HFFc6 (cell line): ENCODE results near the gene NEK5. TPM values are rescaled to one million over a fixed set of nuclear protein-coding genes. Genes with fewer than 3 reads are reported as not detected.

ENCODE experiments used
- DNase-seq: peaks from one replicate; pipeline ENCODE4 v3.0.0-alpha.2; 2018
- H3K27ac Mint-ChIP-seq: 2 replicates; pipeline ENCODE4 v1.8.0; 2020; ENCODE audit warnings: mild to moderate bottlenecking, mixed read lengths
- H3K27me3 Mint-ChIP-seq: 2 replicates; pipeline ENCODE4 v1.8.0; 2021; ENCODE audit warnings: mild to moderate bottlenecking, moderate library complexity, mixed read lengths; ENCODE audit not compliant: insufficient read depth
- H3K36me3 Mint-ChIP-seq: 2 replicates; pipeline ENCODE4 v1.8.0; 2021; ENCODE audit warnings: low read depth, mixed read lengths
- H3K4me1 Mint-ChIP-seq: 2 replicates; pipeline ENCODE4 v1.8.0; 2020; ENCODE audit warnings: low read depth, mixed read lengths
- H3K4me3 Mint-ChIP-seq: 2 replicates; pipeline ENCODE4 v1.8.0; 2020; ENCODE audit warnings: mild to moderate bottlenecking, moderate library complexity, mixed read lengths
- H3K9me3 Mint-ChIP-seq: 2 replicates; pipeline ENCODE4 v1.8.0; 2020; ENCODE audit warnings: mild to moderate bottlenecking, mixed read lengths
- total RNA-seq, 6 experiments: library from RNA; stranded (reverse); fragmentation: NEBNext Ultra II Directional; extraction: Animal tissue kit (Norgen Biotek cat#: 25700); gene quantifications; 2 replicates in 1 of 6; 3 replicates in 5 of 6; pipeline ENCODE4 v1.2.3, GENCODE V29; 2021
- TF ChIP-seq, protein P1 (sequence below): fragments of 200-600 bp; sonication (generic); IDR thresholded peaks from 2 replicates; pipeline ENCODE4 v1.5.0; 2021; ENCODE audit warnings: antibody characterized with exemption, mild to moderate bottlenecking

The NEK5 gene
- total RNA-seq, 6 experiments from 2014 or later, result not detected

DNA sequence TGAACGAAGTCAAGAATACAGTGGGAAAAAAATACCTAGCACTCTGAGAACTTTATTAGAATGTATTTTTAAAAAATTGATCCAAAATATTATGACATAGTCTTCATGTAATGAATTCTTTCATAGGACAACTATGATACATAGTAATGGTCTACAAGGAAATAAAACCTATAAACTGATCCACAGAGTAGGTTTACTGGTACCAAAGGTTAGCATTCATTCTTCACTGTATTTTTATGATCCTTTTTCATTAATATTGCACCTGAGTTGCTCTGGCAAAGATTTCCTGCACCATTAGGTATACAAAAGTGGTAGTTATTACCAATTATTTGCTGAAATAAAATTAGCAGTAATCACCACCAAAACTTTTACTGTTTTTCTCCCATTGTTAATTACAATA lies 26.3 kb upstream of the NEK5 start:
- H3K4me3 Mint-ChIP-seq, result no peak overlapping the region
- no peaks in the 10 kb centered on the region for H3K9me3 Mint-ChIP-seq
- peaks cover 5% of the 10 kb centered on the region; the same call in 1 of the 2 replicates for H3K36me3 Mint-ChIP-seq
- H3K27ac Mint-ChIP-seq, result no peak overlapping the region
- peaks cover 2% of the 10 kb centered on the region; the same call in 1 of the 2 replicates for H3K27me3 Mint-ChIP-seq
- no peak for DNase-seq
- TF ChIP-seq, protein P1, sequence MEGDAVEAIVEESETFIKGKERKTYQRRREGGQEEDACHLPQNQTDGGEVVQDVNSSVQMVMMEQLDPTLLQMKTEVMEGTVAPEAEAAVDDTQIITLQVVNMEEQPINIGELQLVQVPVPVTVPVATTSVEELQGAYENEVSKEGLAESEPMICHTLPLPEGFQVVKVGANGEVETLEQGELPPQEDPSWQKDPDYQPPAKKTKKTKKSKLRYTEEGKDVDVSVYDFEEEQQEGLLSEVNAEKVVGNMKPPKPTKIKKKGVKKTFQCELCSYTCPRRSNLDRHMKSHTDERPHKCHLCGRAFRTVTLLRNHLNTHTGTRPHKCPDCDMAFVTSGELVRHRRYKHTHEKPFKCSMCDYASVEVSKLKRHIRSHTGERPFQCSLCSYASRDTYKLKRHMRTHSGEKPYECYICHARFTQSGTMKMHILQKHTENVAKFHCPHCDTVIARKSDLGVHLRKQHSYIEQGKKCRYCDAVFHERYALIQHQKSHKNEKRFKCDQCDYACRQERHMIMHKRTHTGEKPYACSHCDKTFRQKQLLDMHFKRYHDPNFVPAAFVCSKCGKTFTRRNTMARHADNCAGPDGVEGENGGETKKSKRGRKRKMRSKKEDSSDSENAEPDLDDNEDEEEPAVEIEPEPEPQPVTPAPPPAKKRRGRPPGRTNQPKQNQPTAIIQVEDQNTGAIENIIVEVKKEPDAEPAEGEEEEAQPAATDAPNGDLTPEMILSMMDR, result no peak
- H3K4me1 Mint-ChIP-seq, result peaks cover 32% of the 10 kb centered on the region

DNA sequence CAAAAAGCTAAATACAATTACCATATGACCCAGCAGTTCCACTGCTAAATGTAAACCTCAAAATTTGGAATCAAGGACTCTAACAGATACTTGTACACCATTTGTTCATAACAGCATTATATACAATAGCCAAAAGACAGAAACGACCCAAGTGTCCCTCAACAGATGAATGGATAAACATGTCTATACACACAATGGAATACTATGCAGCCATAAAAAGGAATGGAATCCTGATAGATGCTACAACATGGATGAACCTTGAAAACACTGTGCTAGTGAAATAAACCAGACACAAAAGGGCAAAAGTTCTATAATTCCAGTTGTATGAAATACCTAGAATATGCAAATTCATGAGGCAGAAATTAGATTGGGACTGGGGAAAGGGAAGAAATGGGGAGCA lies 18.4 kb upstream of the NEK5 start:
- no peak for DNase-seq
- TF ChIP-seq, protein P1, result no peak
- no peaks in the 10 kb centered on the region for H3K27me3 Mint-ChIP-seq
- peaks cover 7% of the 10 kb centered on the region for H3K36me3 Mint-ChIP-seq
- no peak overlapping the region for H3K4me3 Mint-ChIP-seq
- no peaks in the 10 kb centered on the region for H3K9me3 Mint-ChIP-seq
- H3K27ac Mint-ChIP-seq, result no peak overlapping the region
- no peaks in the 10 kb centered on the region for H3K4me1 Mint-ChIP-seq

DNA sequence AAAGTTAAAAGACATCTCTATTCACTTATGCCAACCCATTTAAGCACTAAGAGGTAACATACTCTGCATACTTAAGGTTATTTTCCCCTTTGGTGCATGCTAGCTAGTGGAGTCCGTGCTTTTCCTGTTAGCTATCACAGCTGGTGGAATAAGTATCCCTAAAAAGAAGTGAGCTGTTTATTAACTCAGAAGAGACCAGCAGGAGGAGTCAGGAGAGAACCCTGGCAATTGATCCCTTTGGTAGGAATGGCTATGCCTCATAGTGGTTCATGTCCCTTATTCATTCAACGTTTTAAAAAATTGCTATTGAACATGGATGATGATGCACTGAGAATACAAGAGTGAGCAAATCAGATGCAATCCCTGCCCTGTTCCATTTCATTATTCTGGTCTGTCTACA lies 12.4 kb upstream of the NEK5 start:
- no peak overlapping the region for H3K27ac Mint-ChIP-seq
- no peaks in the 10 kb centered on the region for H3K9me3 Mint-ChIP-seq
- no peaks in the 10 kb centered on the region for H3K36me3 Mint-ChIP-seq
- no peaks in the 10 kb centered on the region for H3K27me3 Mint-ChIP-seq
- DNase-seq, result no peak
- H3K4me3 Mint-ChIP-seq, result no peak overlapping the region
- no peaks in the 10 kb centered on the region for H3K4me1 Mint-ChIP-seq
- TF ChIP-seq, protein P1, result no peak

DNA sequence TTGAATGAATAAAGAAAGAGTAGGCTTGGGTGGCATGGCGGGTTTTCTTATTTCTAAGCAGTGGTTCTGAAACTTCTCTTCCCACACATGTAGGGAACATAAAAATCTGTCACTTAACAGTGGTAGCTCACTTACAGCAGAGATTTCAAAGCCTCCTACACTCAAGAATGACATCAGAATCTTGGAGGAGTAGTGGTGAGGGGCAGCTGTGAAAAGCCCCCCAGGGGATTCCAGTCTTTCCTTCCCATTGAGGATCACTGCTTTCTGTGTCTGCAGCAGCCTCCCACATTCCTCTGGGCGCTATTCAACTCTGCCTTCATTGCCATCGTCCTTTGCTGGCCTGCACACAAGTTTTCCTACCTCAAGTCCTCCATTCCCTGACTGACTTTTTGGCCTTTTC lies 8.6 kb upstream of the NEK5 start:
- no peaks in the 10 kb centered on the region for H3K27me3 Mint-ChIP-seq
- H3K4me3 Mint-ChIP-seq, result no peak overlapping the region
- H3K36me3 Mint-ChIP-seq, result no peaks in the 10 kb centered on the region
- H3K9me3 Mint-ChIP-seq, result no peaks in the 10 kb centered on the region
- DNase-seq, result no peak
- H3K27ac Mint-ChIP-seq, result no peak overlapping the region
- no peaks in the 10 kb centered on the region for H3K4me1 Mint-ChIP-seq
- TF ChIP-seq, protein P1, result no peak

DNA sequence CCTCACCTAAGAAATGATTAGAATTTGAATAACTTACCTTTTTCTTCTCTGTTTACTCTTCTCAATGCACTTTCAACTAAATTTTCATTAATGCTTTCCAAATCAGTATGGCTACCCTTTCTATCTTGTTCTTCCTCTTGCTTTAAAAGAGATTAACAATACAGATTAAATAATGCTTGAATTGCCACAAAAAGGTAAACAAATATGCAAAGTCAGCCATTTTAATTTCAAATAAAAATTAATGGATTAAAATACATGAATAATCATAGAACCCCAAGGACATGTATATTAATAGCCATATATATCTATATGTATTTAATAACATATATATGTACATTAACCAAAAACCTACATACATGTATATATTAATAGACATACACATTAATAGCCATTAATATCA lies 7.9 kb upstream of the NEK5 start:
- TF ChIP-seq, protein P1, result no peak
- H3K9me3 Mint-ChIP-seq, result no peaks in the 10 kb centered on the region
- DNase-seq, result no peak
- no peaks in the 10 kb centered on the region for H3K27me3 Mint-ChIP-seq
- no peak overlapping the region for H3K4me3 Mint-ChIP-seq
- peaks cover 5% of the 10 kb centered on the region for H3K36me3 Mint-ChIP-seq
- H3K27ac Mint-ChIP-seq, result no peak overlapping the region
- H3K4me1 Mint-ChIP-seq, result no peaks in the 10 kb centered on the region

DNA sequence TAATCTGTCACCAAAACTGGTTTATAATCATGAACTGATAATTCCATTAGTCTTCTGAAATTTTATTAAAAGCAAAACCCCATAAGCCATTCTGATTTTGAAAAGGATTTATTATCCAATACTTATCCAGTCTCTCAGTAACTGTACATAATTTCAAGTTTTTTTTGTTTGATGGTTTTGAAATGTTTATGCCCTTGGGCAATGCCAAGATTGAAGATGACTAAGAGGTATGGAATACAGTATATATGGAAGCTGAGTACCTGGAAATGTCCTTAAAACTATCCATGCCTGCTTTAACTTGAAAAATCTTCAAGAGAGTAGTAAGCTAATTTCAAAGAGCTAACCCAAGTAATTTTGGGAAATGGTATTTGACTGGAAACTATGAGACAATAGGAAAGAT lies 1.8 kb upstream of the NEK5 start:
- no peak overlapping the region for H3K4me3 Mint-ChIP-seq
- H3K36me3 Mint-ChIP-seq, result peaks cover 16% of the 10 kb centered on the region
- no peak overlapping the region for H3K27ac Mint-ChIP-seq
- no peak for DNase-seq
- H3K4me1 Mint-ChIP-seq, result peaks cover 12% of the 10 kb centered on the region; the same call in 1 of the 2 replicates
- TF ChIP-seq, protein P1, result no peak
- peaks cover under 1% of the 10 kb centered on the region; the same call in 1 of the 2 replicates for H3K27me3 Mint-ChIP-seq
- H3K9me3 Mint-ChIP-seq, result no peaks in the 10 kb centered on the region
